GM19035 (cell line): ENCODE data around the gene ESRP2.

Source experiments
- ATAC-seq: cut with Tn5 transposase; IDR thresholded peaks from one replicate; pipeline ENCODE4 v1.9.1; 2021; ENCODE audit not compliant: unreplicated experiment

The ESRP2 gene

GRCh38 chr16:68223072-68223471 lies 12.9 kb downstream of the ESRP2 start:
- ATAC-seq: no peak

GRCh38 chr16:68219725-68220351 lies 16.1 kb downstream of the ESRP2 start:
- ATAC-seq: no peak

- ATAC-seq: no peak
These were observed 18.4 kb downstream of the ESRP2 start for GRCh38 chr16:68217506-68217905.

- ATAC-seq: no peak
These were observed 19.7 kb downstream of the ESRP2 start for GRCh38 chr16:68216240-68216639.

- no peak for ATAC-seq
These were observed 20.6 kb downstream of the ESRP2 start for GRCh38 chr16:68215302-68215701.

GRCh38 chr16:68214726-68215125 lies 21.2 kb downstream of the ESRP2 start:
- no peak for ATAC-seq

GRCh38 chr16:68206245-68206644 lies 29.7 kb downstream of the ESRP2 start:
- ATAC-seq: no peak

GRCh38 chr16:68202091-68202519 lies 33.8 kb downstream of the ESRP2 start:
- ATAC-seq: no peak

GRCh38 chr16:68200088-68200783 lies 35.7 kb downstream of the ESRP2 start:
- no peak for ATAC-seq

GRCh38 chr16:68197250-68197649 lies 38.7 kb downstream of the ESRP2 start:
- ATAC-seq: no peak

GRCh38 chr16:68194251-68194650 lies 41.7 kb downstream of the ESRP2 start:
- no peak for ATAC-seq

GRCh38 chr16:68190736-68191510 lies 45.0 kb downstream of the ESRP2 start:
- ATAC-seq: no peak

- ATAC-seq: no peak
These were observed 45.8 kb downstream of the ESRP2 start for GRCh38 chr16:68190081-68190480.

- no peak for ATAC-seq
These were observed 47.8 kb downstream of the ESRP2 start for GRCh38 chr16:68188170-68188569.

- ATAC-seq: no peak
These were observed 48.4 kb downstream of the ESRP2 start for GRCh38 chr16:68187505-68187904.

- no peak for ATAC-seq
These were observed 49.0 kb downstream of the ESRP2 start for GRCh38 chr16:68186877-68187276.

GRCh38 chr16:68183046-68183445 lies 52.9 kb downstream of the ESRP2 start:
- ATAC-seq: no peak

- ATAC-seq: no peak
These were observed 56.1 kb downstream of the ESRP2 start for GRCh38 chr16:68179855-68180254.

- no peak for ATAC-seq
These were observed 56.6 kb downstream of the ESRP2 start for GRCh38 chr16:68179196-68179795.
